ENCODE results near the gene SLC28A3. TPM values are rescaled to one million over a fixed set of nuclear protein-coding genes. Genes with fewer than 3 reads are reported as not detected.

The SLC28A3 gene
- total and polyA plus RNA-seq, 2 of the 8 experiments (the other 6 are each of a cell fraction or from before 2014, with no cell fraction given) = 0.02 TPM; not detected in 1

GRCh38 chr9:84276741-84277140, 63.8 kb downstream of the SLC28A3 start:
- Histone ChIP-seq H3K4me1 (replicated peaks in 1 of 4; ENCODE audit: control insufficient read depth in 3 of 4, insufficient read depth in 4 of 4, low read length in 3 of 4) (peaks cover 0 to 6% (median 0%) of the 10 kb centered on the region in 4 experiments; a peak in 2 of 7 replicates), H3K14ac (ENCODE audit: insufficient read length) (no peak overlapping the region), H2BK5ac (ENCODE audit: low read depth, low read length) (no peak overlapping the region), H3K79me1 (ENCODE audit: low read depth, low read length) (no peaks in the 10 kb centered on the region), H2BK12ac (ENCODE audit: low read depth, low read length) (no peak overlapping the region), H2BK120ac (replicated peaks; ENCODE audit: low read depth, low read length) (no peak overlapping the region), H3K27me3 (replicated peaks in 1 of 4; ENCODE audit: control insufficient read depth in 3 of 4, extremely low read depth in 1 of 4, insufficient read depth in 3 of 4, low read length in 3 of 4) (no peaks in the 10 kb centered on the region; a peak in 1 of 7 replicates), H3K23ac (ENCODE audit: insufficient read length) (no peak overlapping the region), H2BK15ac (ENCODE audit: low read length) (no peak overlapping the region), H3K27ac (ENCODE audit: low read depth, low read length) (no peak overlapping the region), H3K56ac (replicated peaks; ENCODE audit: insufficient read length, low read depth, low read length) (no peak overlapping the region), H4K20me1 (replicated peaks in 1 of 2; ENCODE audit: control insufficient read depth in 1 of 2, insufficient read depth in 2 of 2, low read length in 2 of 2) (no peaks in the 10 kb centered on the region), H3K36me3 (ENCODE audit: control insufficient read depth in 2 of 4, insufficient read depth in 4 of 4, low read length in 3 of 4) (no peaks in the 10 kb centered on the region), H3K4me3 (ENCODE audit: extremely low read depth in 1 of 4, insufficient read depth in 2 of 4, low read depth in 3 of 4, low read length in 4 of 4) (no peak overlapping the region), H2AK5ac (ENCODE audit: low read depth, low read length) (no peak overlapping the region), H4K5ac (ENCODE audit: insufficient read length, low read depth, low read length) (no peak overlapping the region), H3K18ac (ENCODE audit: extremely low read depth, low read length) (no peak overlapping the region), H3K79me2 (ENCODE audit: control insufficient read depth in 1 of 2, insufficient read depth in 2 of 2, low read length in 2 of 2) (no peaks in the 10 kb centered on the region), H4K91ac (replicated peaks; ENCODE audit: insufficient read length, low read length) (no peak overlapping the region), H3K9ac (replicated peaks in 1 of 4; ENCODE audit: extremely low read depth in 1 of 4, low read depth in 3 of 4, low read length in 3 of 4) (no peak overlapping the region), H3K9me3 (ENCODE audit: insufficient read depth in 2 of 2, low read depth in 1 of 2, low read length in 1 of 2) (no peaks in the 10 kb centered on the region), H3K4me2 (ENCODE audit: insufficient read depth in 1 of 2, low read depth in 2 of 2, low read length in 2 of 2) (no peak overlapping the region), H4K8ac (ENCODE audit: extremely low read depth, insufficient read depth, low read length) (no peak overlapping the region), H2AFZ (ENCODE audit: low read length) (no peak overlapping the region), H3K4ac (replicated peaks; ENCODE audit: insufficient read length, low read depth, low read length) (no peak overlapping the region), H3K23me2 (ENCODE audit: low read depth, low read length) (no peaks in the 10 kb centered on the region), H2BK20ac (ENCODE audit: low read length) (no peak overlapping the region)
- CTCF ChIA-PET (ENCODE audit: partially characterized antibody) = interaction anchor here (2.4 kb wide), 1 partner anchor 17 kb away, joined by 8 read pairs; no protein-coding TSS in a partner anchor
- 76% methylated on average over 3 of the region's 3 CpGs; no CpG with 5 or more reads in 1 of the 2 experiments for WGBS, 2 experiments (ENCODE audit: extremely low coverage in 1 of 2, insufficient coverage in 1 of 2, insufficient read length in 1 of 2, insufficient replicate concordance in 2 of 2, low coverage in 1 of 2, low lambda C conversion rate in 2 of 2, missing lambda C conversion rate in 1 of 2)
- POLR2A ChIA-PET (ENCODE audit: partially characterized antibody) = interaction anchor here (0.9 kb wide), 1 partner anchor 296 kb away, joined by 4 read pairs; the partner anchor contains the start of gene RMI1
- FAIRE-seq = no peak
- DNase-seq (ENCODE audit: low read depth in 1 of 2, low spot score in 2 of 2) = no peak
- TF ChIP-seq TAF7 (optimal IDR thresholded peaks at IDR 0.05; ENCODE audit: borderline replicate concordance, low read depth, low read length) (no peak), TBP (IDR thresholded peaks at IDR 0.05; ENCODE audit: low read depth, low read length) (no peak), BACH1 (IDR thresholded peaks at IDR 0.05; ENCODE audit: low read length) (no peak), CTCF (IDR thresholded peaks at IDR 0.05; ENCODE audit: control extremely low read depth in 1 of 3, insufficient read depth in 1 of 3, low read depth in 1 of 3, low read length in 3 of 3) (no peak), MAFK (IDR thresholded peaks at IDR 0.05; ENCODE audit: low read depth, low read length) (no peak), TCF12 (IDR thresholded peaks at IDR 0.05; ENCODE audit: low read depth, low read length) (no peak), EGR1 (IDR thresholded peaks at IDR 0.05; ENCODE audit: borderline replicate concordance, low read depth, low read length) (no peak), POLR2A (IDR thresholded peaks at IDR 0.05; ENCODE audit: control extremely low read depth in 1 of 2, low read depth in 2 of 2, low read length in 2 of 2) (no peak), POU5F1 (IDR thresholded peaks at IDR 0.05; ENCODE audit: low read depth, low read length) (no peak), EP300 (IDR thresholded peaks at IDR 0.05; ENCODE audit: borderline replicate concordance in 1 of 2, low read depth in 2 of 2, low read length in 2 of 2) (no peak), YY1 (IDR thresholded peaks at IDR 0.05; ENCODE audit: low read depth, low read length) (no peak), KDM4A (IDR thresholded peaks at IDR 0.05; ENCODE audit: low read depth, low read length, severe bottlenecking) (no peak)
